Gastroesophageal sphincter (tissue), 3 donors: ENCODE results near the gene KRT15.

ENCODE experiments used
- POLR2AphosphoS5 ChIP-seq: sonication (generic); formaldehyde crosslinking; IDR thresholded peaks from one replicate; pipeline ENCODE4 v1.6.1; 2017; ENCODE audit warnings: antibody characterized with exemption
- TF ChIP-seq, protein P1 (sequence below), 4 experiments: fragments of 200-600 bp in 2 of 4; fragments of 450-650 bp in 2 of 4; sonication (generic) in 1 of 4; IDR thresholded peaks; one replicate each; pipeline ENCODE4 v1.5.1; 2017 to 2019; ENCODE audit warnings: antibody characterized with exemption in 4 of 4, mild to moderate bottlenecking in 2 of 4, moderate library complexity in 2 of 4

DNA sequence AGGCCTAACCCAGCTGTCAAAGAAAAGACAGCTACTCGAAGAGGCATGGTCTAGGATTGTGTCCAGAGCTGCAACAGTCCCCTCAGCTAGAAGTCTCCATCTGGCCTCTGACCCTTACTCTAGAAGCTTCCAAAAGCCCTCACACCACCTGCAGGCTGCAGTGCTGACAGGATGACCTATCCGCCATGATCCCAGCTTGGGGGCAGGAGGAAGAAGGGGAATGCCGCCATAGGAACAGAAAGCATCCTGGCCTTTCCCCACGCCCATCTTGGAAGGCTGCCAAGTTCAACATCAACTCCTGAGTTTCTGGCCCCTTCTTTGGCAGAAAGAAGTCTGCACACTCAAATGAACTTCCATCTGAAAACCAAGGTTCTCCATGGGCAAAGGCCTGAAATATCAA lies 25.9 kb downstream of the KRT15 start:
- TF ChIP-seq, protein P1, sequence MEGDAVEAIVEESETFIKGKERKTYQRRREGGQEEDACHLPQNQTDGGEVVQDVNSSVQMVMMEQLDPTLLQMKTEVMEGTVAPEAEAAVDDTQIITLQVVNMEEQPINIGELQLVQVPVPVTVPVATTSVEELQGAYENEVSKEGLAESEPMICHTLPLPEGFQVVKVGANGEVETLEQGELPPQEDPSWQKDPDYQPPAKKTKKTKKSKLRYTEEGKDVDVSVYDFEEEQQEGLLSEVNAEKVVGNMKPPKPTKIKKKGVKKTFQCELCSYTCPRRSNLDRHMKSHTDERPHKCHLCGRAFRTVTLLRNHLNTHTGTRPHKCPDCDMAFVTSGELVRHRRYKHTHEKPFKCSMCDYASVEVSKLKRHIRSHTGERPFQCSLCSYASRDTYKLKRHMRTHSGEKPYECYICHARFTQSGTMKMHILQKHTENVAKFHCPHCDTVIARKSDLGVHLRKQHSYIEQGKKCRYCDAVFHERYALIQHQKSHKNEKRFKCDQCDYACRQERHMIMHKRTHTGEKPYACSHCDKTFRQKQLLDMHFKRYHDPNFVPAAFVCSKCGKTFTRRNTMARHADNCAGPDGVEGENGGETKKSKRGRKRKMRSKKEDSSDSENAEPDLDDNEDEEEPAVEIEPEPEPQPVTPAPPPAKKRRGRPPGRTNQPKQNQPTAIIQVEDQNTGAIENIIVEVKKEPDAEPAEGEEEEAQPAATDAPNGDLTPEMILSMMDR (IDR thresholded peaks at IDR 0.05): no peak
- TF ChIP-seq POLR2AphosphoS5: no peak
